Epithelial cell of esophagus (primary cell): ENCODE measurements around the gene KAZN.

Experiments used
- DNase-seq: peaks from one replicate; pipeline ENCODE4 v3.0.0; 2010; ENCODE audit warnings: low read depth
- H3K4me3 ChIP-seq: 2 replicates; pipeline ENCODE4 v1.5.1; 2011; ENCODE audit warnings: mild to moderate bottlenecking, low read length, control low read depth
- CTCF ChIP-seq: IDR thresholded peaks from 2 replicates; pipeline ENCODE4 v1.5.1; 2011; ENCODE audit warnings: low read depth, mild to moderate bottlenecking, low read length, control low read depth, inconsistent platforms; ENCODE audit not compliant: insufficient read depth; ENCODE audit errors: missing control alignments

KAZN gene

GRCh38 chr1:14873677-14874076, 275.2 kb downstream of the KAZN start:
- H3K4me3 ChIP-seq = no peak overlapping the region
- no peak for TF ChIP-seq CTCF
- no peak for DNase-seq

- peak; percentile 82 for DNase-seq
- TF ChIP-seq CTCF = no peak
- no peak overlapping the region for H3K4me3 ChIP-seq
Measured at GRCh38 chr1:14875524-14876509, 277.3 kb downstream of the KAZN start.

DNA sequence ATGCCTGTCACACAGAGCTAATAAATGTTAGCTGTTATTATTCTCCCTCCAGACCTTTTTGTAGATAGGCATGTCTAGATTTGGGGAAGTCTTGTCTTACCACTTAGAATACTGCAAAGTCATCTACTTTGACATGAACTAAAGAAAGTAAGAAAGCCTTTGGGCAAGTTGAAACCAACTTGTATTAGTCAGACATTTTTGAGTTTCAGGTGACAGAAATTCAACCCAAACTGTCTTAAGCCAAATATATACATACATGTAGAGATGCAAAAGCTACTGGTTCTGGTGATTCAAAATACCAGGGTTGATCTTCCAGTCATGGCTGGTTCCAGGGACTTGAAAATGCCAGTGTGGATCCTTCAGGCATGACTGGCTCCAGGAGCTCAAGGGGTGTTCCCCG, 278.3 kb downstream of the KAZN start:
- peak; percentile 80 for DNase-seq
- no peak overlapping the region for H3K4me3 ChIP-seq
- TF ChIP-seq CTCF = no peak

- TF ChIP-seq CTCF = no peak
- DNase-seq = no peak
- H3K4me3 ChIP-seq = no peak overlapping the region
Measured at GRCh38 chr1:14877224-14877623, 278.7 kb downstream of the KAZN start.

GRCh38 chr1:14878124-14878523, 279.6 kb downstream of the KAZN start:
- H3K4me3 ChIP-seq = no peak overlapping the region
- TF ChIP-seq CTCF = no peak
- no peak for DNase-seq

GRCh38 chr1:14878951-14879350, 280.5 kb downstream of the KAZN start:
- TF ChIP-seq CTCF = no peak
- DNase-seq = no peak
- no peak overlapping the region for H3K4me3 ChIP-seq
